Measurements from ENCODE around the gene CRYBB1.

The CRYBB1 gene

DNA sequence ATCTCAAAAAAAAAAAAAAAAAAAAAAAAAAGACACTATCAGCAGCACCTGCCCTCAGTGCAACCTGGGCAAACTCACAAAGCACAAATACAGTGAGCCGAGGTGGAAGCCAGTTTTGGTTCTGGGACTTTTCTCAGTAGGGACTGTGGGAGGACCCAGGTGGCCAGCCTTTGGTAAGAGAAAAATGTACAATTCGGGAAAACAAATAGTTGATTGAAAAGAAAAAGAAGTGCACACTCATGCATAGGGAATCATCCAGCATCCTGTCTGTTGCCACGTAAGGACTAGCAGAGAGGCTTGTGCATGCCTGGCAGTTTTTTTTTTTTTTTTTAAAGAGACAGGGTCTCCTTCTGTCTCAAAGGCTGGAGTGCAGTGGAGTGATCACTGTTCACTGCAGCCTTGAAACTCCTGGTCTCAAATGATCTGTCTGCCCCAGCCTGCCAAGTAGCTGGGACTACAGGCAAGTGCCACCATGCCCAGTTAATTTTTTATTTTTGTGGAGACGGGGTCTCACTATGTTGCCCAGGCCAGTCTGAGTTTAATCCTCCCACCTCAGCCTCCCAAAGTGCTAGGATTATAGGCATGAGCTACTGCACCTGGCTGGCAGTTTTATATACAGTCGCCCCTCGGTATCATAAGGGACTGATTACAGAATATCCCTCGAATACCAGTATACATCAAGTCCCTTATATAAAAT is 64.6 kb downstream of the CRYBB1 start:
- Histone ChIP-seq H3K27ac (ENCODE audit: low read length) (no peak overlapping the region), H3K27me3 (ENCODE audit: insufficient read depth, low read length, poor library complexity) (no peaks in the 10 kb centered on the region), H3K36me3 (ENCODE audit: insufficient read depth, low read length) (no peaks in the 10 kb centered on the region), H3K79me2 (ENCODE audit: insufficient read depth, low read length) (no peaks in the 10 kb centered on the region), H3K9me3 (ENCODE audit: insufficient read depth, low read length, severe bottlenecking) (no peaks in the 10 kb centered on the region), H3K4me2 (ENCODE audit: insufficient read depth, low read length) (no peak overlapping the region), H4K20me1 (ENCODE audit: insufficient read depth, low read length) (peaks cover 16% of the 10 kb centered on the region; the same call in 1 of the 2 replicates), H3K4me1 (ENCODE audit: insufficient read depth, low read length) (peaks cover 3% of the 10 kb centered on the region; the same call in 1 of the 2 replicates), H3K4me3 (ENCODE audit: low read depth in 1 of 2, low read length in 2 of 2) (no peak overlapping the region), H2AFZ (ENCODE audit: low read depth, low read length) (no peak overlapping the region), H3K9ac (ENCODE audit: low read depth, low read length) (no peak overlapping the region)
- DNase-seq (no peak), ATAC-seq (ENCODE audit: insufficient read depth, low read depth) (peak; percentile 73; the same call in 2 of the 3 replicates)
- TF ChIP-seq, protein P1, sequence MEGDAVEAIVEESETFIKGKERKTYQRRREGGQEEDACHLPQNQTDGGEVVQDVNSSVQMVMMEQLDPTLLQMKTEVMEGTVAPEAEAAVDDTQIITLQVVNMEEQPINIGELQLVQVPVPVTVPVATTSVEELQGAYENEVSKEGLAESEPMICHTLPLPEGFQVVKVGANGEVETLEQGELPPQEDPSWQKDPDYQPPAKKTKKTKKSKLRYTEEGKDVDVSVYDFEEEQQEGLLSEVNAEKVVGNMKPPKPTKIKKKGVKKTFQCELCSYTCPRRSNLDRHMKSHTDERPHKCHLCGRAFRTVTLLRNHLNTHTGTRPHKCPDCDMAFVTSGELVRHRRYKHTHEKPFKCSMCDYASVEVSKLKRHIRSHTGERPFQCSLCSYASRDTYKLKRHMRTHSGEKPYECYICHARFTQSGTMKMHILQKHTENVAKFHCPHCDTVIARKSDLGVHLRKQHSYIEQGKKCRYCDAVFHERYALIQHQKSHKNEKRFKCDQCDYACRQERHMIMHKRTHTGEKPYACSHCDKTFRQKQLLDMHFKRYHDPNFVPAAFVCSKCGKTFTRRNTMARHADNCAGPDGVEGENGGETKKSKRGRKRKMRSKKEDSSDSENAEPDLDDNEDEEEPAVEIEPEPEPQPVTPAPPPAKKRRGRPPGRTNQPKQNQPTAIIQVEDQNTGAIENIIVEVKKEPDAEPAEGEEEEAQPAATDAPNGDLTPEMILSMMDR (IDR thresholded peaks at IDR 0.05; ENCODE audit: borderline replicate concordance, extremely low read depth, low read length, poor library complexity, severe bottlenecking) = no peak
- TF ChIP-seq EZH2 (IDR thresholded peaks at IDR 0.05; ENCODE audit: borderline replicate concordance, low read depth, low read length, severe bottlenecking) = no peak

DNA sequence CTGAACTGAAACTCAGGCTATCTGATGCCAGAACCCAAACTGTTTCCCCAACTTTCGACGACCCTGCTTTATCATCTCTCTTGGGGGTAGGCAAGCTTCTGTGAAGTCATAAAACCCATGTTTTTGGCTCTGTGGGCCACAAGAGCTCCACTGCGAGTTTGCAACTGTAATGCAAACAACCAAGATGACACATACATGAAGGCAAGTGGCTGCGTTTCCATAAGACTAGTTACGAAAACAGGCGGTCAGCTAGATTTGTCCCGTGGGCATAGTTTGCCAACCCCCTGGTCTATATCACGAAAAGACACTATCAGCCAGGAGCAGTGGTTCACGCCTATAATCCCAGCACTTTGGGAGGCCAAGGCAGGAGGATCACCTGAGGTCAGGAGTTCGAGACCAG is 65.4 kb downstream of the CRYBB1 start:
- Histone ChIP-seq H3K36me3 (ENCODE audit: insufficient read depth, low read length) (no peaks in the 10 kb centered on the region), H4K20me1 (ENCODE audit: insufficient read depth, low read length) (peaks cover 16% of the 10 kb centered on the region; the same call in 1 of the 2 replicates), H3K79me2 (ENCODE audit: insufficient read depth, low read length) (no peaks in the 10 kb centered on the region), H3K9me3 (ENCODE audit: insufficient read depth, low read length, severe bottlenecking) (no peaks in the 10 kb centered on the region), H3K27ac (ENCODE audit: low read length) (no peak overlapping the region), H3K27me3 (ENCODE audit: insufficient read depth, low read length, poor library complexity) (no peaks in the 10 kb centered on the region), H3K4me1 (ENCODE audit: insufficient read depth, low read length) (peaks cover 3% of the 10 kb centered on the region; the same call in 1 of the 2 replicates), H2AFZ (ENCODE audit: low read depth, low read length) (no peak overlapping the region), H3K4me3 (ENCODE audit: low read depth in 1 of 2, low read length in 2 of 2) (no peak overlapping the region), H3K9ac (ENCODE audit: low read depth, low read length) (no peak overlapping the region), H3K4me2 (ENCODE audit: insufficient read depth, low read length) (no peak overlapping the region)
- TF ChIP-seq, protein P1 (IDR thresholded peaks at IDR 0.05; ENCODE audit: borderline replicate concordance, extremely low read depth, low read length, poor library complexity, severe bottlenecking) = no peak
- TF ChIP-seq EZH2 (IDR thresholded peaks at IDR 0.05; ENCODE audit: borderline replicate concordance, low read depth, low read length, severe bottlenecking) = no peak
- no peak for DNase-seq
- no peak for ATAC-seq (ENCODE audit: insufficient read depth, low read depth)

DNA sequence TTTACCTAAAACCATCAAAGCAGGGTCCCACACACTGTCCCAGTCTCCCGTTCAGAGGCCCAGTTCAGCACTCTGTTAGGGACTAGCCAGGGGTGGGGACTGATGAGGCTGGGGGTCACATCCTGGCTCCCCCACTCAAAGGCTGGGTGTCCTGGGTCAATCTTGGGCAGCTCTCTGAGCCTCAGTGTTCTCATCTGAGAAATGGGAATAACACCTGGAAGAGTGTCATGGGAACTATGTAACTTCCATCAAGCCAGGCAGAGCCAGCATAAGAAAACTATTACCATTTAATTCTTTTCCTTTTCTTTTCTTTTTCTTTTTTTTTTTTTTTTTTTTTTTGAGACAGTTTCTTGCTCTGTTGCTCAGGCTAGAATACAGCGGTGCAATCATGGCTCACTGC is 66.3 kb downstream of the CRYBB1 start:
- Histone ChIP-seq H4K20me1 (ENCODE audit: insufficient read depth, low read length) (peaks cover 11% of the 10 kb centered on the region; the same call in 1 of the 2 replicates), H3K36me3 (ENCODE audit: insufficient read depth, low read length) (no peaks in the 10 kb centered on the region), H3K9me3 (ENCODE audit: insufficient read depth, low read length, severe bottlenecking) (no peaks in the 10 kb centered on the region), H3K4me2 (ENCODE audit: insufficient read depth, low read length) (no peak overlapping the region), H3K27me3 (ENCODE audit: insufficient read depth, low read length, poor library complexity) (no peaks in the 10 kb centered on the region), H3K79me2 (ENCODE audit: insufficient read depth, low read length) (no peaks in the 10 kb centered on the region), H3K9ac (ENCODE audit: low read depth, low read length) (no peak overlapping the region), H3K27ac (ENCODE audit: low read length) (no peak overlapping the region), H3K4me1 (ENCODE audit: insufficient read depth, low read length) (peaks cover 3% of the 10 kb centered on the region; the same call in 1 of the 2 replicates), H3K4me3 (ENCODE audit: low read depth in 1 of 2, low read length in 2 of 2) (no peak overlapping the region), H2AFZ (ENCODE audit: low read depth, low read length) (no peak overlapping the region)
- TF ChIP-seq, protein P1 (IDR thresholded peaks at IDR 0.05; ENCODE audit: borderline replicate concordance, extremely low read depth, low read length, poor library complexity, severe bottlenecking) = no peak
- no peak for TF ChIP-seq EZH2 (IDR thresholded peaks at IDR 0.05; ENCODE audit: borderline replicate concordance, low read depth, low read length, severe bottlenecking)
- ATAC-seq (ENCODE audit: insufficient read depth, low read depth) (no peak), DNase-seq (no peak)

Measured in DND-41 (cell line).